ENCODE results near the gene GCNT2.
"Not testable (repeated sequence)": the region's sequence is repeated elsewhere in the genome, so short reads cannot be mapped to it uniquely, and the experiment has no call there.

Gene GCNT2

DNA sequence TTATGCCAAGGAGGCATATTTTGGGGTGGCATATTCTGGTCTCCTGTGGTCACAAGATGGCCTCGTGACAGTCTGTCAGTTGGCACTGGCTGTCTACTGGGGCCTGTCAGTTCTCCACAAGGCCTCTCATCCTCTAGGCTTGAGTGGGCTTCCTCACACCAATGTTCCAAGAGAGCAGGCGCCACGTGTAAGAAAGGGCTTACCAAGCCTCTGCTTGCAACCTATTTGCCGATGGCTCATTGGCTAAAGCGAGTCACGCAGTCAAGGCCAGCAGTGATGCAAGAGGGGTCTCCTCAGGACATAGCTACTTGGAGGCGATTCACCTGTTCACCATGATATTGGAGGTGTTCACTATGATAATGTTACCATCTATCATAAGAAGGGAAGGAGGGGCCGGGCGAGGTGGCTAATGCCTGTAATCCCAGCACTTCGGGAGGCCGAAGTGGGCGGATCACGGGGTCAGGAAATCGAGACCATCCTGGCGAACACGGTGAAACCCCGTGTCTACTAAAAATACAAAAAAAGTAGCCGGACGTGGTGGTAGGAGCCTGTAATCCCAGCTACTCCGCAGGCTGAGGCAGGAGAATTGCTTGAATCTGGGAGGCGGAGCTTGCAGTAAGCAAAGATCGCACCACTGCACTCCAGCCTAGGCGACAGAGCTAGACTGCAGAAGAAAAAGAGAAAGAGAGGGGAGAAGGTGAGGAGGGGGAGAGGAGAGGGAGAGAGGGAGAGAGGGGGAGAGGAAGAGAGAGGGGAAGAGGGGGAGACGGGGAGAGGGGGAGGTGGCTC, 138.0 kb downstream of the GCNT2 start:
- peak overlapping the region; percentile 39 for H3K4me3 ChIP-seq (replicated peaks; ENCODE audit: low read depth, low read length)
- DNase-seq (ENCODE audit: extremely low read depth, low read depth), result no peak
- TF ChIP-seq, protein P1, sequence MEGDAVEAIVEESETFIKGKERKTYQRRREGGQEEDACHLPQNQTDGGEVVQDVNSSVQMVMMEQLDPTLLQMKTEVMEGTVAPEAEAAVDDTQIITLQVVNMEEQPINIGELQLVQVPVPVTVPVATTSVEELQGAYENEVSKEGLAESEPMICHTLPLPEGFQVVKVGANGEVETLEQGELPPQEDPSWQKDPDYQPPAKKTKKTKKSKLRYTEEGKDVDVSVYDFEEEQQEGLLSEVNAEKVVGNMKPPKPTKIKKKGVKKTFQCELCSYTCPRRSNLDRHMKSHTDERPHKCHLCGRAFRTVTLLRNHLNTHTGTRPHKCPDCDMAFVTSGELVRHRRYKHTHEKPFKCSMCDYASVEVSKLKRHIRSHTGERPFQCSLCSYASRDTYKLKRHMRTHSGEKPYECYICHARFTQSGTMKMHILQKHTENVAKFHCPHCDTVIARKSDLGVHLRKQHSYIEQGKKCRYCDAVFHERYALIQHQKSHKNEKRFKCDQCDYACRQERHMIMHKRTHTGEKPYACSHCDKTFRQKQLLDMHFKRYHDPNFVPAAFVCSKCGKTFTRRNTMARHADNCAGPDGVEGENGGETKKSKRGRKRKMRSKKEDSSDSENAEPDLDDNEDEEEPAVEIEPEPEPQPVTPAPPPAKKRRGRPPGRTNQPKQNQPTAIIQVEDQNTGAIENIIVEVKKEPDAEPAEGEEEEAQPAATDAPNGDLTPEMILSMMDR (IDR thresholded peaks at IDR 0.05; ENCODE audit: low read depth, low read length, missing control alignments), result no peak

GRCh38 chr6:10659699-10660348, 138.7 kb downstream of the GCNT2 start:
- peak overlapping the region; percentile 39 for H3K4me3 ChIP-seq (replicated peaks; ENCODE audit: low read depth, low read length)
- no peak for DNase-seq (ENCODE audit: extremely low read depth, low read depth)
- TF ChIP-seq, protein P1 (IDR thresholded peaks at IDR 0.05; ENCODE audit: low read depth, low read length, missing control alignments), result no peak

GRCh38 chr6:10660431-10661191, 139.5 kb downstream of the GCNT2 start:
- not testable (repeated sequence) for DNase-seq (ENCODE audit: extremely low read depth, low read depth)

DNA sequence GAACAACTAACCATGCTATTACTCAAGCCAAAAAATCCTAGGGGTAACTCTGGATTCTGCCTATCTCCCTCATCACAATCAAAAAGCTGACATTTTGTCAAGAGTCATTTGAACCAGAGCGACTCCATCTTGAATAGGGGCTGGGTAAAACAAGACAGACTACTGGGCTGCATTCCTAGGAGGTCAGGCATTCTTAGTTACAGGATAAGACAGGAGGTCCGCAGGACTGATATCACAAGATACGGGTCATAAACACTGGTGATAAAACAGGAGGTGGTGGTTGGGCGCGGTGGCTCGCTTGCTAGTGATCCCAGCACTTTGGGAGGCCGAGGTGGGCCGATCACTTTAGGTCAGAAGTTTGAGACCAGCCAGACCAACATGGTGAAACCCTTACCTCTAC, 141.1 kb downstream of the GCNT2 start:
- TF ChIP-seq, protein P1 (IDR thresholded peaks at IDR 0.05; ENCODE audit: low read depth, low read length, missing control alignments), result no peak
- DNase-seq (ENCODE audit: extremely low read depth, low read depth), result no peak
- no peak overlapping the region for H3K4me3 ChIP-seq (replicated peaks; ENCODE audit: low read depth, low read length)

More at GRCh38 chr6:10660431-10661191, 139.5 kb downstream of the GCNT2 start:
- H3K4me3 ChIP-seq (replicated peaks; ENCODE audit: low read depth, low read length), result not testable (repeated sequence)

DNA sequence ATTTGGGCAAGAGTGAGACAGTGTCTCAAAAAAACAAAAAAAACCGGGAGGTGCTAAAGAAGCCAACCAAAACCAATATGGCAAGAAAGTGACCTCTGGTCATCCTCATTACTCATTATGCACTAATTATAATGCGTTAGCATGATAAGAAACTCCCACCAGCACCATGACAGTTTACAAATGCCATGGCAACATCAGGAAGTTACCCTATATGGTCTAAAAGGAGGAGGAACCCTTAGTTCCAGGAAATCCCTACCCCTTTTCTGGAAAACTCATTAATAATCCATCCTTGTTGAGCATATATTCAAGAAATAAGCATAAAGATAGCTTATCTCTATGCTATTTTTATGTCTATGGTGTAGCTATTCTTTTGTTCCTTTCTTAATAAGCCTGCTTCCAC, 141.6 kb downstream of the GCNT2 start:
- no peak for DNase-seq (ENCODE audit: extremely low read depth, low read depth)
- TF ChIP-seq, protein P1 (IDR thresholded peaks at IDR 0.05; ENCODE audit: low read depth, low read length, missing control alignments), result no peak
- H3K4me3 ChIP-seq (replicated peaks; ENCODE audit: low read depth, low read length), result no peak overlapping the region

DNA sequence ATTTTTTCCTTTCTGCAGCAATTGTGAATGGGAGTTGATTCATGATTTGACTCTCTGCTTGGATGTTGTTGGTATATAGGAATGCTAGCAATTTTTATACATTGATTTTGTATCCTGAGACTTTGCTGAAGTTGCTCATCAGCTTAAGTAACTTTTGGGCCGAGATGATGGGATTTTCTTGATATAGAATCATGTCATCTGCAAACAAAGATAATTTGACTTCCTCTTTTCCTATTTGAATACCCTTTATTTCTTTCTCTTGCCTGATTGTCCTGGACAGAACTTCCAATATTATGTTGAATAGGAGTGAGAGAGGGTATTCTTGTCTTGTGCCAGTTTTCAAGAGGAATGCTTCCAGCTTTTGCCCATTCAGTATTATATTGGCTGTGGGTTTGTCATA, 144.4 kb downstream of the GCNT2 start:
- DNase-seq (ENCODE audit: extremely low read depth, low read depth); H3K4me3 ChIP-seq (replicated peaks; ENCODE audit: low read depth, low read length): not testable (repeated sequence)

DNA sequence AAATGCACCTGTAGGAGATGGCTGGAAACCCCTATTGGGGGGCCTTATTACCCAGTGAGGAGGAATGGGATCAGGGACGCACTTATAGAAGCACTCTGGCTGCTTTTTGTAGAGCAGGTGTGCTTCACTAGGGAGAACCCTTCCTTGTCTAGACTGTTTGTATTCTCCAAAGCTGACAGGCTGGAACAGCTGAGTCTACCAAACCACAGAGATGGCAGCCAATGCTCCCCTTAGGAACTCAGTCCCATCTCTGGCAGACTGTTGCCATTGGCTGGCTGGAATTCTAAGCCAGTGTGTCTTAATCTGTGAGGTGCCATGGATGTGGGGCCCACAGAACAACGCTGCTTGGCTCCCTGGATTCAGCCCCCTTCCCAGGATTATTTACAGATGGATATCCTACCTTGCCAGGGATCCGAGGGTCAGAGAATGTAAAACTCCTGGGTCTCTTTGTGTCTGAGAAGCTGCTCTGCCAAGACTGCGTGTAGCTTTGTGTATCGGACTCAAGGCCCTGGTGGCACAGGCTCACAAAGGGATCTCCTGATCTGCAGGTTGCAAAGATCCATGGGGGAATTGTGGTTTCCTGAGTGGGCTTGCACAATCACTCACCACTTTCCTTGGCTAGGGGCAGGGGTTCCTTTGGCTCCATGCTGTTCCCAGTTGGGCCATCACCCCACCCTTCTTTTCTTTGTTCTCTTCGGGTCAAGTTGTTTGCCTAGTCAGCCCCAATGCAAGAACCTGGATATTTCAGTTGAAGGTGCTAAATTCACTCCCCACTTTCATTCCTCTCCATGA, 147.2 kb downstream of the GCNT2 start:
- TF ChIP-seq, protein P1 (IDR thresholded peaks at IDR 0.05; ENCODE audit: low read depth, low read length, missing control alignments), result no peak
- no peak for DNase-seq (ENCODE audit: extremely low read depth, low read depth)
- H3K4me3 ChIP-seq (replicated peaks; ENCODE audit: low read depth, low read length), result no peak overlapping the region
